Uterus (tissue), 2 donors: Measurements from ENCODE around the gene TERT.

ENCODE experiments used
- CTCF ChIP-seq, 4 experiments: fragments of 200-600 bp in 2 of 4; fragments of 450-650 bp in 2 of 4; sonication (generic) in 2 of 4; IDR thresholded peaks; one replicate each; pipeline ENCODE4 v1.5.1; 2016 to 2019; ENCODE audit warnings: antibody characterized with exemption in 4 of 4, mild to moderate bottlenecking in 2 of 4, moderate library complexity in 1 of 4
- POLR2A ChIP-seq, 2 donors: fragments of 450-650 bp; IDR thresholded peaks; one replicate each; pipeline ENCODE4 v1.6.1; 2016; ENCODE audit warnings: antibody characterized with exemption in 2 of 2, mild to moderate bottlenecking in 1 of 2, moderate library complexity in 1 of 2

GRCh38 chr5:1299511-1299850 lies 4.6 kb upstream of the TERT start:
- TF ChIP-seq CTCF (IDR thresholded peaks at IDR 0.05) (no peak), POLR2A (IDR thresholded peaks at IDR 0.05) (no peak)
